ENCODE results near the gene RAC3.

The RAC3 gene

DNA sequence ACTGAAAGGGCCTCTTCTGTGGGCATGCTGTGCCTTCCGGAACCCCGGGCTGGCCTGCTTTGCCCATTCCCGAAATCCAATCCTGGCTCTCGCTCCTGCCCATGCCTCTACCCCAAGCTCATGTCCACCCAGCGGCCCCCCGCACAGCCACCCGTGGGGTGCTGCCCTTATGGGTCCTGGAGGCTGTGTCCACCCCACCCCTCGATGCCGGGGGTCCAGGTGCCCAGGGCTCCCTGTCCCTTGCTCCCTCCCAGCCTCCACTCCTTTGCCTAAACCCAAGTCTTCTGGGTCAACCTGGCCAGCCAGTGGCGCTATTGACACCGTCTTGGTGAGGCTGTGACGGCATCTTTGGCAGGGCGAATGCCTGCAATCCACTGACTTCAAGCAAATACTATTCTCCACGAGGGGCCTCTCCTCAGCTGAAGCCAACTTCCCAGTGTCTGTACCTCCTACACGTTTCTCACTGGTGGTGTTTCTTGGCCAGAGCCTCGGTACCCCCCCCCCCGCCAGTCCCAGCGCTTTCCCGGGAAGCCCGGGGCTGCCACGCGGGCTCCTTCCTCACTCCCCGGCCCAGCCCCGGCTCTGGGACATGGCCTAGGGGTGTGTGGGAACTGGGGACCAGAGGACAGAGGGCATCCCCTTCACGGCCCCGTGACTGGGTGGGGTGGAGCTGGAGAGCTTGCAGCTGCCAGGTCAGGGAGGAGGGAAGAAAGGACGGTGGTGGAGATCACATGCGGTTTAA is 46.3 kb downstream of the RAC3 start:
- DNase-seq, result no peak

DNA sequence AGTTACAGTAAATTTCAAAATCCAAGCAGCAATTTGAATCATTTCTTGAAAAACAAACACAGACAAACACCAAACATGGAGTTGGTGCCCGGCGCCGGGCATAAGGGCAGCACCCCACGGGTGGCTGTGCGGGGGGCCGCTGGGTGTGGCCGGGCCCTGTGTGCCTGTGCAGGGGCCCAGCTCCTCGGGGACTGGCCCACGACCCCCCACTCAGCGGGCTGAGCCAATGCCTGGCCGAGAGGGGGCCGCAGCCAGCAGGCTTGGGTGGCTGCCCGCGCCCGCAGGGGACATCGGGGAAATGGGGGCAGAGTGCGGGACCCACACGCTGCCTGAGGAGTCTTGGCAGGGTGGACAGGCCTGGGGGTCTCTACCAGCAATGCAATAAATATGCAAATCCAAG is 47.0 kb downstream of the RAC3 start:
- DNase-seq, result no peak

DNA sequence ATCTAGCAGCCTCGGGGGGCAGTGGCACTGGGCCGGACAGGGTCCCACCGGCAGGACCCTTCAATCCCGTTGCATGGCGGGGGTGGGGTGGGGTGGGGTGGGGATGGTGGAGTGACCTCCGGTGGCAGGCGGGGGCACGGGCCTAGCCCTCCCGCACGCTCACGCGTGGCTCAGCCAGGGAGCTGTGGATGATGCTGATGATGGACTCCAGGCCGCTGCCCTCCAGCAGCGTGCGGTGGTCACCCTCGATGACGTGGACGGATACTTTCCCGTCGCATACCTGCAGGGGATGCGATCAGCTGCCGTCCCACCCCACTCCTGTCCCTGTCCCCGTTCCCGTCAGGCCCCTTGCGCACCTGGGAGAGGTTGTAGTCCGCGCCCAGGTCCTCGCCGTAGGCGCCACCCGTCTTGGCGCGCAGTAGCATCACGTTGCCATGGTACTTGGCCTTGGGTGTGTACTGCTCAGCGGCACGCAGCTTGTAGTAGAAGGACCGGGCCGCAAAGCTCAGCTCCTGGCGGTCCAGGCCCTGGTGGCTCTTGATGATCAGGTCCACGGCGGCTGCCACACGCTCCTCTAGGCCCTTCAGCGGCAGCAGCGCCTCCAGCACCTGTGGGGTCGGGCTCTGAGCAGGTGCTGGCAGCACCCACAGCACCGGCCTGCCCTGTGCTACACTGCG is 47.7 kb downstream of the RAC3 start:
- no peak for DNase-seq

DNA sequence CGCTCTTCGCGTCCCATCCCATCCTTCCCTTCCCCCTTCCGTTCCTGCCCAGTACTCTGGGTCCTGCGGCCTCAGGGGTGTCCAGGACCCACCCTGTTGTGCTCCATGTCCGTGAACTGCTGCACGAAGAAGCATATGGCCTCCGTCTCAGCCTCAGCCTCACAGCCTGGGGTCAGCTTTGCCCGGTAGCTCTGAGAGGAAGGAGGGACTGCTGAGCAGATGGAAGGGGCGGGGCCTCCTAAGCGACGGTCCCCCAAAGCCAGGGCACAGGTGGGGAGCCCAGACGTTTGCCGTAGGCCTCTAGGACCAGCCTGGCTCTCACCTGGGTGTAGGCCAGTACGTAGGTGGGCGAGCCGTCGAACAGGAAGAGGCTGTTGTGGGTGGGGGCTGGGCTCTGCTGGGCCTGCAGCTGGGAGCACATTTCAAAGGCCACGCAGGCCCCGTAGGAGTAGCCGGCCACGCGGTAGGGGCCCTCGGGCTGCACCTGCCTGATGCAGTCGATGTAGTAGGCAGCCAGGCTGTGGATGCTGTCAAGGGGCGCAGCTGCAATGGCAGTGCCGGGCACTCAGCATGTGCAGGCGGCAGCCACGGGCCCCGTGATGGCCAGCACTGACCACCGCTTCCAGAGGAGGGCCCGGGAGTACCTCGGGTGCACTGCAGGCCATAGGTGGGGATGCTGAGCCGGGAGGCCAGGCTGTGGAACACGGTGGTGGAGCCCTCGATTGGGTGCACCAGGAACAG is 48.7 kb downstream of the RAC3 start:
- no peak for DNase-seq

DNA sequence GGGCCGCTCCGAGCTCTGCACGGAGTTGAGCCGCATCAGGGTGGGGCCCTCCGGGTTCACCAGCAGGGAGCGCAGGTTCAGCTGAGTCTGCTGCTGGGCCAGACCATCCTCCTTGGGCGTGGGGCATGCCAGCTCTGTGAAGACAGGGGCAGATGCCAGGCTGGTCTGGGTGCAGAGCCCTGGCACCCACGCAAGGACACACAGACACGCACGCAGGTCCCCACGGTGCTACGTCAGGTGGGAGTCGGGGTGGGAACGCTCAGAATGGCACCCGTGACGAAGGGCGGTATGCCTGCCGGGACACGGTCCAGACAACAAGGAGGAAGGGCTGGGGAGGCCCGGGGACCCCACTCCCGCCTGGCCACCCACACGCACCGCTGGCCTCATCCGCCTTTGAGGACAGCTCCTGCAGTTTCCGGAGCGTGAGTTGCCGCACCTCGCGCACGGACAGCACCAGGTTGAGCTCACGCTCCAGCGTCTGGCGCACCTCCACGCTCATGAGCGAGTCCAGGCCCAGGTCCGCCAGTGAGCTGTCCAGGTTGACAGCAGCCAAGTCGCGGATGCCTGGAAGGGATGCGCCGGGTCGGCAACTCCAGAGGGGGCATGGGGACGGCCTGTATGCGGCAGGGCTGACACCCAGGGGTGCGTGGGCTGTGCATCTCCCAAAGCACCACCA is 49.4 kb downstream of the RAC3 start:
- DNase-seq, result no peak

DNA sequence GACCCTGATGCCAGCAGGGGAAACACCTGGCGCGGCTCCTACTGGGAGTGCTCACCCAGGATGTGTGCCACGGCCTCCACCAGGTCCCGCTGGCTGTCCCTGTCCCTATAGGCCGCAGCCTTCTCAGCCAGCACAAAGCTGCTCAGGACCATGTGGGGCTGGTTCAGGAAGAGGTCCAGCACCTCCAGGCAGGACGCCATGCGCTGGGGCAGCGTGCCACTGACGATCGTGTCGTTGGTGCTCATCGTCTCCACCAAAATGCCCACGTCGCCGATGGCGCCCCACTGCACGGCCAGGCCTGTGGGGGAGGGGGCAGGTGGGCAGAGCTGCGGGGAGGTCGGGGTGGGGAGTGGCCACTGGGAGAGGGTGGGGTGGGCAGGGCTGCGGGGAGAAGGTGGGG is 50.1 kb downstream of the RAC3 start:
- DNase-seq, result no peak

DNA sequence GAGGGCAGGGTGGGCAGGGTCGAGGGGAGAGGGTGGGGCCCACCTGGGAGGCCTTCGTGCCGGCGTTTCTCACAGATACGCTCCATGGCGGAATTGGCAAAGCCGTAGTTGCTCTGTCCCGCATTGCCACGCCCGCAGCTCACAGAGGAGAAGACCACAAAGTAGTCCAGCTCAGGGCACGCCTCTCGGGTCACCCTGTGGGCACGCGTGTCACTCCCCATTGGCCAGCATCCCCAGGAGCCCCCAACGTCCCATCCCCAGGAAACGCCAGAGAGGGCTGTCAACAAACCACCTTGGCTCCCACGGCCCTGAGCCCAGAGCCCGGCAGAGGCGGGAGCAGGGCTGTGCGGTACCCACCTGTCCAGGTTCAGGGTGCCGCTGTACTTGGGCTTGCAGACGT is 50.5 kb downstream of the RAC3 start:
- DNase-seq, result no peak

DNA sequence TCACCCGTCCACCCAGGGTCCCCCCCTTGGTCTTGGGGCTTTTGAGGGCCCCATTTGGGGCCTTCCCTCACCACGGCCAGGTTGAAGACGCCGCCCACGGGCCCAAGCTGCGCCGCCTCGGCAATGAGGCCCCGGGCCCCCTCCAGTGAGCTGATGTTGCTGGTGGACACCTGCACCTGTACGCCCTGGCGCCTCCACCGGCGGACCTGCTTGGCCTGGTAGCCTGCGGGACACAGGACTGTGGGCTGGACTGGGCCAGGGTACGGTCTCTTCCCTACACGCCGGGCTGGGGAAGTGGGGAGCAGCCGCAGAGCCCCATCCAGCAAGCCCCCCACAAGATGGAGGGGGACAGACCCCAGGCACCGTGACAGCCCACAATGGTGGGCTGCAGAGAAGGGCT is 51.0 kb downstream of the RAC3 start:
- DNase-seq, result no peak

DNA sequence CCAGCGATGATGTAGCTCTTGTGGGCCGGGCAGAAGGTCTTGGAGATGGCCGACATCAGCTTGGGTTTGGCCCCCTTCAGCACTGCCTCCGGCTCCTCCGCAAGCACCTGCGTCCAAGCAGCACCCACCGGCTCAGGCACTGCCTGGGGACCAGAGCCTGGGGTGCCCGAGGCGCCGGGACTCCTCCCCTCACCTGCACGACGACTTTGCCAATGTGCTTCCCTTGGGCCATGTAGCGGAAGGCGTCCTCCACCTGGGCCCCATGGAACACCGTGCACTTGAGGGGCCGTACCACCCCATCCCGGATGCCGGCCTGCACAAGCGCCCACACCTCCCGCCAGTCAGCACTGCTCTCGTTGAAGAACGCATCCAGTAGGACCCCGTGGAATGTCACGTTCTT is 51.5 kb downstream of the RAC3 start:
- DNase-seq, result no peak
